DOHH2 (cell line): ENCODE results near the gene WDR70.

ENCODE experiments used
- H3F3A ChIP-seq: fragments of 200-600 bp; sonication (generic), shearing (Covaris generic); 2 replicates; pipeline ENCODE4 v1.6.0; 2016; ENCODE audit warnings: antibody characterized with exemption, mild to moderate bottlenecking; ENCODE audit not compliant: control insufficient read depth, insufficient read depth
- H3K27ac ChIP-seq: fragments of 200-600 bp; sonication (generic); 2 replicates; pipeline ENCODE4 v1.5.1; 2014; ENCODE audit warnings: low read depth, mild to moderate bottlenecking, low read length, moderate library complexity
- H3K27me3 ChIP-seq: fragments of 200-600 bp; sonication (generic); 2 replicates; pipeline ENCODE4 v1.6.1; 2014; ENCODE audit warnings: mild to moderate bottlenecking, low read length, mixed read lengths; ENCODE audit not compliant: control insufficient read depth
- H3K36me3 ChIP-seq: fragments of 200-600 bp; sonication (generic); 2 replicates; pipeline ENCODE4 v1.6.1; 2014; ENCODE audit warnings: mild to moderate bottlenecking, low read length, moderate library complexity, mixed read lengths; ENCODE audit not compliant: control insufficient read depth
- H3K4me1 ChIP-seq: fragments of 200-600 bp; sonication (generic); 2 replicates; pipeline ENCODE4 v1.6.1; 2014; ENCODE audit warnings: mild to moderate bottlenecking, low read length, mixed read lengths; ENCODE audit not compliant: control insufficient read depth
- H3K4me2 ChIP-seq: fragments of 200-600 bp; sonication (generic); 2 replicates; pipeline ENCODE4 v1.6.0; 2014; ENCODE audit warnings: mild to moderate bottlenecking, low read length, moderate library complexity
- H3K4me3 ChIP-seq: fragments of 200-600 bp; sonication (generic); 2 replicates; pipeline ENCODE4 v1.5.1; 2014; ENCODE audit warnings: mild to moderate bottlenecking, low read length, mixed read lengths
- H3K79me2 ChIP-seq: fragments of 200-600 bp; sonication (generic); 2 replicates; pipeline ENCODE4 v1.6.1; 2014; ENCODE audit warnings: mild to moderate bottlenecking, low read length, mixed read lengths; ENCODE audit not compliant: control insufficient read depth
- H3K9me2 ChIP-seq: fragments of 200-600 bp; sonication (generic); replicated peaks from 2 replicates; pipeline ENCODE4 v1.6.1; 2014; ENCODE audit warnings: mild to moderate bottlenecking, low read length, mixed read lengths; ENCODE audit not compliant: control insufficient read depth
- H3K9me3 ChIP-seq: fragments of 200-600 bp; sonication (generic); 2 replicates; pipeline ENCODE4 v1.6.1; 2014; ENCODE audit warnings: antibody characterized with exemption, low read length, mixed read lengths; ENCODE audit not compliant: control insufficient read depth, insufficient read depth
- H4K20me1 ChIP-seq: fragments of 200-600 bp; sonication (generic); 2 replicates; pipeline ENCODE4 v1.6.0; 2014; ENCODE audit warnings: low read depth, mild to moderate bottlenecking, antibody characterized with exemption, low read length, moderate library complexity; ENCODE audit not compliant: control insufficient read depth, insufficient read depth
- EZH2phosphoT487 ChIP-seq: fragments of 200-600 bp; sonication (generic); IDR thresholded peaks from 2 replicates; pipeline ENCODE4 v1.6.1; 2017; ENCODE audit warnings: borderline replicate concordance, mild to moderate bottlenecking, antibody characterized with exemption, low read length, moderate library complexity, mixed read lengths
- TF ChIP-seq, protein P1 (sequence below): fragments of 200-600 bp; sonication (generic); IDR thresholded peaks from one replicate; pipeline ENCODE4 v1.5.1; 2014; ENCODE audit warnings: antibody characterized with exemption, mild to moderate bottlenecking, low read depth, low read length; ENCODE audit not compliant: poor library complexity, severe bottlenecking

WDR70 gene

GRCh38 chr5:37786416-37786815 lies 407.3 kb downstream of the WDR70 start:
- no peak overlapping the region for H3K4me2 ChIP-seq

GRCh38 chr5:37786862-37787519 lies 407.9 kb downstream of the WDR70 start:
- Histone ChIP-seq H3K9me3 (no peaks in the 10 kb centered on the region), H3K36me3 (no peaks in the 10 kb centered on the region), H3K4me3 (no peak overlapping the region), H3F3A (no peaks in the 10 kb centered on the region), H3K27me3 (no peaks in the 10 kb centered on the region), H3K27ac (no peak overlapping the region), H4K20me1 (no peaks in the 10 kb centered on the region), H3K9me2 (no peaks in the 10 kb centered on the region), H3K79me2 (no peaks in the 10 kb centered on the region), H3K4me1 (no peaks in the 10 kb centered on the region), H3K4me2 (no peak overlapping the region)
- TF ChIP-seq, protein P1, sequence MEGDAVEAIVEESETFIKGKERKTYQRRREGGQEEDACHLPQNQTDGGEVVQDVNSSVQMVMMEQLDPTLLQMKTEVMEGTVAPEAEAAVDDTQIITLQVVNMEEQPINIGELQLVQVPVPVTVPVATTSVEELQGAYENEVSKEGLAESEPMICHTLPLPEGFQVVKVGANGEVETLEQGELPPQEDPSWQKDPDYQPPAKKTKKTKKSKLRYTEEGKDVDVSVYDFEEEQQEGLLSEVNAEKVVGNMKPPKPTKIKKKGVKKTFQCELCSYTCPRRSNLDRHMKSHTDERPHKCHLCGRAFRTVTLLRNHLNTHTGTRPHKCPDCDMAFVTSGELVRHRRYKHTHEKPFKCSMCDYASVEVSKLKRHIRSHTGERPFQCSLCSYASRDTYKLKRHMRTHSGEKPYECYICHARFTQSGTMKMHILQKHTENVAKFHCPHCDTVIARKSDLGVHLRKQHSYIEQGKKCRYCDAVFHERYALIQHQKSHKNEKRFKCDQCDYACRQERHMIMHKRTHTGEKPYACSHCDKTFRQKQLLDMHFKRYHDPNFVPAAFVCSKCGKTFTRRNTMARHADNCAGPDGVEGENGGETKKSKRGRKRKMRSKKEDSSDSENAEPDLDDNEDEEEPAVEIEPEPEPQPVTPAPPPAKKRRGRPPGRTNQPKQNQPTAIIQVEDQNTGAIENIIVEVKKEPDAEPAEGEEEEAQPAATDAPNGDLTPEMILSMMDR: no peak
- no peak for TF ChIP-seq EZH2phosphoT487

More at GRCh38 chr5:37786416-37786815, 407.3 kb downstream of the WDR70 start:
- Histone ChIP-seq H3K9me3 (no peaks in the 10 kb centered on the region), H3K27ac (no peak overlapping the region), H3K9me2 (no peaks in the 10 kb centered on the region), H3K27me3 (no peaks in the 10 kb centered on the region), H4K20me1 (no peaks in the 10 kb centered on the region), H3F3A (no peaks in the 10 kb centered on the region), H3K79me2 (no peaks in the 10 kb centered on the region), H3K4me3 (no peak overlapping the region), H3K36me3 (no peaks in the 10 kb centered on the region), H3K4me1 (no peaks in the 10 kb centered on the region)
- TF ChIP-seq, protein P1: no peak
- TF ChIP-seq EZH2phosphoT487: no peak

GRCh38 chr5:37787742-37788141 lies 408.6 kb downstream of the WDR70 start:
- Histone ChIP-seq H3K27me3 (no peaks in the 10 kb centered on the region), H3K9me2 (no peaks in the 10 kb centered on the region), H3K79me2 (no peaks in the 10 kb centered on the region), H3K4me3 (no peak overlapping the region), H4K20me1 (no peaks in the 10 kb centered on the region), H3K36me3 (no peaks in the 10 kb centered on the region), H3F3A (no peaks in the 10 kb centered on the region), H3K4me2 (no peak overlapping the region), H3K27ac (no peak overlapping the region), H3K9me3 (no peaks in the 10 kb centered on the region), H3K4me1 (no peaks in the 10 kb centered on the region)
- TF ChIP-seq EZH2phosphoT487: no peak
- TF ChIP-seq, protein P1: no peak
